A673 (cell line): ENCODE measurements around the gene PLEKHG2. TPM values are rescaled to one million over a fixed set of nuclear protein-coding genes. Genes with fewer than 3 reads are reported as not detected.

Experiments used
- BruUV-seq: library from RNA; stranded (reverse); fragments of 400-500 nt; replicated peaks from 2 replicates; lab custom pipeline; 2021; lab: Mats Ljungman, UMichigan
- CTCF ChIA-PET: fragments of 300-600 bp; sonication (Branson Sonifier 250); formaldehyde crosslinking; loops from one replicate; lab custom pipeline; 2022; ENCODE audit warnings: antibody characterized with exemption; lab: Charles Lee
- POLR2A ChIA-PET: fragments of 300-600 bp; sonication (Branson Sonifier 250); formaldehyde crosslinking; loops from one replicate; lab custom pipeline; 2022; ENCODE audit warnings: antibody characterized with exemption; ENCODE audit not compliant: low non-redundant PET; lab: Charles Lee
- DNase-seq: peaks from one replicate; pipeline ENCODE4 v3.0.0-alpha.2; 2015; ENCODE audit warnings: low spot score
- H3K27ac ChIP-seq: fragments of 200-600 bp; sonication (generic); 2 replicates; pipeline ENCODE4 v1.5.1; 2016; ENCODE audit warnings: mixed run types, low read depth, mild to moderate bottlenecking, mixed read lengths, antibody characterized with exemption, low read length; ENCODE audit not compliant: poor library complexity, severe bottlenecking
- H3K27me3 ChIP-seq: fragments of 200-600 bp; sonication (generic); replicated peaks from 2 replicates; pipeline ENCODE4 v1.6.1; 2017; ENCODE audit warnings: mixed run types, low read depth, mild to moderate bottlenecking, mixed read lengths, antibody characterized with exemption, low read length; ENCODE audit not compliant: insufficient read depth, poor library complexity
- H3K36me3 ChIP-seq: fragments of 200-600 bp; sonication (generic); 2 replicates; pipeline ENCODE4 v1.6.1; 2016; ENCODE audit warnings: mixed run types, mild to moderate bottlenecking, mixed read lengths, antibody characterized with exemption, low read length; ENCODE audit not compliant: insufficient read depth, poor library complexity, severe bottlenecking
- H3K4me1 ChIP-seq: fragments of 200-600 bp; sonication (generic); 2 replicates; pipeline ENCODE4 v1.6.1; 2017; ENCODE audit warnings: mixed run types, mild to moderate bottlenecking, mixed read lengths, antibody characterized with exemption, low read length; ENCODE audit not compliant: insufficient read depth, poor library complexity, severe bottlenecking
- H3K4me3 ChIP-seq: fragments of 200-600 bp; sonication (generic); 2 replicates; pipeline ENCODE4 v1.5.1; 2016; ENCODE audit warnings: low read depth, mixed run types, mild to moderate bottlenecking, mixed read lengths, low read length; ENCODE audit not compliant: poor library complexity, severe bottlenecking
- H3K9me3 ChIP-seq: fragments of 200-600 bp; sonication (generic); 2 replicates; pipeline ENCODE4 v1.6.1; 2016; ENCODE audit warnings: mixed run types, low read depth, mild to moderate bottlenecking, mixed read lengths, antibody characterized with exemption, low read length; ENCODE audit not compliant: poor library complexity, severe bottlenecking
- EZH2 ChIP-seq: fragments of 200-600 bp; sonication (generic); IDR thresholded peaks from 2 replicates; pipeline ENCODE4 v1.6.1; 2017; ENCODE audit warnings: borderline replicate concordance, low read depth, mild to moderate bottlenecking, mixed read lengths, antibody characterized with exemption, low read length; ENCODE audit not compliant: poor library complexity, severe bottlenecking
- intact Hi-C: fragments of 100-400 bp; cut with micrococcal nuclease; formaldehyde crosslinking; loops from one replicate; pipeline ENCODE4 v1.10.0; 2022; ENCODE audit not compliant: unreplicated experiment
- total RNA-seq: library from RNA; stranded (reverse); gene quantifications from 2 replicates; pipeline ENCODE4 v1.2.3, GENCODE V29; 2021
- TF ChIP-seq, protein P1 (sequence below): fragments of 300-800, 200-600 bp; sonication (generic); conservative IDR thresholded peaks from 2 replicates; pipeline ENCODE4 v1.5.1; 2017; ENCODE audit warnings: low read depth, mild to moderate bottlenecking, antibody characterized with exemption, low read length, moderate library complexity, mixed read lengths

PLEKHG2 gene
- total RNA-seq, 1 experiment from 2014 or later: 99.4 TPM

- Histone ChIP-seq H3K27me3 (no peaks in the 10 kb centered on the region), H3K9me3 (no peaks in the 10 kb centered on the region), H3K27ac (peak overlapping the region; percentile 98), H3K36me3 (peaks cover 6% of the 10 kb centered on the region), H3K4me1 (peaks cover 33% of the 10 kb centered on the region), H3K4me3 (peak overlapping the region; percentile 50)
- ChIA-PET CTCF (no interaction called here), POLR2A (interaction anchor here (0.5 to 1.0 kb wide), 3 partner anchors 12 to 447 kb away, joined by 3 to 4 read pairs (median 3); partner anchors contain the start of gene MED29)
- TF ChIP-seq, protein P1, sequence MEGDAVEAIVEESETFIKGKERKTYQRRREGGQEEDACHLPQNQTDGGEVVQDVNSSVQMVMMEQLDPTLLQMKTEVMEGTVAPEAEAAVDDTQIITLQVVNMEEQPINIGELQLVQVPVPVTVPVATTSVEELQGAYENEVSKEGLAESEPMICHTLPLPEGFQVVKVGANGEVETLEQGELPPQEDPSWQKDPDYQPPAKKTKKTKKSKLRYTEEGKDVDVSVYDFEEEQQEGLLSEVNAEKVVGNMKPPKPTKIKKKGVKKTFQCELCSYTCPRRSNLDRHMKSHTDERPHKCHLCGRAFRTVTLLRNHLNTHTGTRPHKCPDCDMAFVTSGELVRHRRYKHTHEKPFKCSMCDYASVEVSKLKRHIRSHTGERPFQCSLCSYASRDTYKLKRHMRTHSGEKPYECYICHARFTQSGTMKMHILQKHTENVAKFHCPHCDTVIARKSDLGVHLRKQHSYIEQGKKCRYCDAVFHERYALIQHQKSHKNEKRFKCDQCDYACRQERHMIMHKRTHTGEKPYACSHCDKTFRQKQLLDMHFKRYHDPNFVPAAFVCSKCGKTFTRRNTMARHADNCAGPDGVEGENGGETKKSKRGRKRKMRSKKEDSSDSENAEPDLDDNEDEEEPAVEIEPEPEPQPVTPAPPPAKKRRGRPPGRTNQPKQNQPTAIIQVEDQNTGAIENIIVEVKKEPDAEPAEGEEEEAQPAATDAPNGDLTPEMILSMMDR: no peak
- TF ChIP-seq EZH2: no peak
- DNase-seq: peak; percentile 94
- BruUV-seq: no TSS peak
- intact Hi-C loops: no loop called here
Observed at GRCh38 chr19:39403331-39404312, 8.8 kb upstream of the PLEKHG2 start.

GRCh38 chr19:39405261-39405957 is 7.1 kb upstream of the PLEKHG2 start:
- Histone ChIP-seq H3K27me3 (no peaks in the 10 kb centered on the region), H3K27ac (peak overlapping the region; percentile 16), H3K36me3 (peaks cover 7% of the 10 kb centered on the region), H3K4me3 (no peak overlapping the region), H3K9me3 (no peaks in the 10 kb centered on the region), H3K4me1 (peaks cover 42% of the 10 kb centered on the region)
- intact Hi-C loops: no loop called here
- POLR2A ChIA-PET: no interaction called here
- BruUV-seq: no TSS peak
- no peak for TF ChIP-seq EZH2
- TF ChIP-seq, protein P1: no peak
- CTCF ChIA-PET: interaction anchor here (0.6 to 1.4 kb wide), 2 partner anchors 8 to 536 kb away, joined by 3 to 6 read pairs; no protein-coding TSS in a partner anchor
- no peak for DNase-seq

- BruUV-seq: no TSS peak
- H3K27ac ChIP-seq: peak overlapping the region; percentile 82
- peaks cover 49% of the 10 kb centered on the region for H3K4me1 ChIP-seq
Observed at GRCh38 chr19:39405958-39406655, 6.4 kb upstream of the PLEKHG2 start.

More at GRCh38 chr19:39405958-39406655, 6.4 kb upstream of the PLEKHG2 start:
- TF ChIP-seq EZH2: no peak
- TF ChIP-seq, protein P1: no peak
- DNase-seq: peak; percentile 66
- CTCF ChIA-PET: interaction anchor here (0.6 to 1.4 kb wide), 2 partner anchors 9 to 535 kb away, joined by 3 to 6 read pairs; no protein-coding TSS in a partner anchor
- intact Hi-C loops: no loop called here
- H3K27me3 ChIP-seq: no peaks in the 10 kb centered on the region
- peaks cover 7% of the 10 kb centered on the region for H3K36me3 ChIP-seq
- no peaks in the 10 kb centered on the region for H3K9me3 ChIP-seq
- POLR2A ChIA-PET: no interaction called here
- peak overlapping the region; percentile 87 for H3K4me3 ChIP-seq
